GM18861 (cell line): Measurements from ENCODE around the gene HOXB3.

ENCODE experiments used
- ATAC-seq: cut with Tn5 transposase; IDR thresholded peaks from one replicate; pipeline ENCODE4 v1.9.1; 2021; ENCODE audit not compliant: unreplicated experiment

Gene HOXB3

DNA sequence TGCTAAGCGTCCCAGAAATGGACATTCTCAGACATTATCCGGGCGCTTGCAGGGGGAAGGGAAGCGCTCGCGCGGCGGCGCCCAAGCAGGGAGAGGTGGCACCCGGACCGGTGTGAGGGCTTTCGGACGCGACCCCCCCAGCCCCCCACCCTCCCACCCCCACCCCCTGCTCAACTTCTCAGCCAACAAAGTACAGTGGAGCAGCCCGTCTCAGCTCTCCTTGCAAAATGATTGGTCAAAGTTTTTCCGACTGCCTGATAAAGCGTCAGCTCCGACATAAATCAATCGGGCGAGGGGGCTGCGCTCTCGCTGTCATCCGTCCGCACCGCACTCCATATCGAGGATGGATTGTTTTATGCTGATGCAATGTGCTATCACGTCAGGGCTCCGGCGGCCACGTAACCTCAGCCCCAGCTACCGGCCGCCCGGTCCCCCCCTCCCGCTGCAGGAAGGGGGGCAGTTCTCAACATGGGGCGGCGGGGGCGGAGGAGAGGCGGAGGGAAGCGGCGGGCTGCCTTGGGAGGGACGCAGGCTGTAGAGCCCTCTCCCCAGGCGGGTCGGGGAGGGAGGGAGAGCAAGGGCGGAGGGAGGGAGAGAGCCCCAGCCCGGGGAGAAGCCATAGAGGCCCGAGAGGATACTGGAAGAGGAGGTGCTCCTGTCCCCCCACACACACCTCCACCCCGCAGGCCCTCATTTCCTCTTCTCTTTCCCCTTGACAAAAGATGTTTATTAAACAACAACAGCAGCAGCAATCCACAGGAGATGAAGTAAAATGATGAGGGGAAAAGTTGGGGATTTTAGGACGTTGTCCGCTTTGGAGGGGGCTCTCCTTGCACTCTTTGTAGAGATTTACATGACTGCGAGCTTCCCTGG is 36.4 kb upstream of the HOXB3 start, which contains the start of gene HOXB9:
Gene HOXB9, minus strand, starts transcription at position 114 of the 873 bp plus-strand sequence. Its CDS starts 89 bp downstream, at position 25.
- no peak for ATAC-seq

DNA sequence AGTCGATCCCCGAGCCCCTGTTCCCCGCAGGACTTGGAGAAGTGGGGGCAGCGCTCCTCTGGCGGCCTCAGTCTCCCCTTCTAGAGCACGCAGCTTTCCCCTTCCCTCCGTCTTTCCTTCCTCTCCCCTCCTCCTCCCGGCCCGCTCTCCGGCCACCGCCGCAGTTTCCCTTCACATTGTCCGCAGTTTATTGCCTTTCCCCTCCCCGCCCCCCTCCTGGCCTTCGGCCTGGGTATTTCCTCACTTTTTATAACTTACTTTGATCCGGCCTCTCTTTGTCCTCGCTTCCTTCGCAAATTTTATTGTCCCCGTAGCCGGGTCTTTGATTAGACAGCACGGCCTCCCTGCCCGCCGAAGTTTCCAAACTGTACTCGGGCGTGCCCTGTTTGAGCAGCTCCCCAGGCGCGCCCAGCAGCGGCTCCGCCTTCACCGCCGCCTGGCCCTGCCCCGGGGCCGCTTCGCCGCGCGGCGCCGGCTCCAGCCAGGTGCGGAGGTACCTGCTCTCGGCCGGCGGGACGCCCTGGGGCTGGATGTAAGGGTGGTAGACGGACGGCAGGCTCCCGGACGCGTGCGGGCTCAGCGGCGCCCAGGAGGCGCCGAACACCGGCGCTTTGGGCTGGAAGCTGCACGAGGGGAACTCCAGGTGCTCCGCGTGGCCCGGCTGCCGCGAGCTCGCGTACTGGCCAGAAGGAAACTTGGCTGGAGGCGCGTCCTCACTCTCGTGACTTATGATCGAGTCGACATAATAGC is 35.6 kb upstream of the HOXB3 start:
- no peak for ATAC-seq

- ATAC-seq: no peak
These were observed 34.8 kb upstream of the HOXB3 start for GRCh38 chr17:48624544-48625494.

- no peak for ATAC-seq
These were observed 34.1 kb upstream of the HOXB3 start for GRCh38 chr17:48624118-48624517.

DNA sequence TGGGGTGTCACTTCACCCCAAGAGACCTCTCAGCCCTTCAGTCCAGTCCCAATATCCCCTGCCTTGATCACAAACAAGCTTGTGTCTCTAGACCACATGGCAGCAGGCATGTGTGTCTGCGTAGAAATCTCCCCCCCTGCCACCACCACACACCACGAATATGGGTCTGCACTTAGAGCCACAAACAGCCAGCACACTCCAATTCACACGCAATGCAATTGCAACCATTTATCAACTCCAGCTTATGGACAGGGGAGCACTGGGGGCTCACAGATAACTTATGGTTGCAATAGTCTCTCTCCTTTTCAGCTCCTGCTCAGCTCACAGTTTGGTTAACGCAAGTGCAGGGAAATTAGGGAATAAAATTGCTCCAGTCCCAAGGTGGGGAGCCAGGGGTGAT is 33.5 kb upstream of the HOXB3 start:
- no peak for ATAC-seq

DNA sequence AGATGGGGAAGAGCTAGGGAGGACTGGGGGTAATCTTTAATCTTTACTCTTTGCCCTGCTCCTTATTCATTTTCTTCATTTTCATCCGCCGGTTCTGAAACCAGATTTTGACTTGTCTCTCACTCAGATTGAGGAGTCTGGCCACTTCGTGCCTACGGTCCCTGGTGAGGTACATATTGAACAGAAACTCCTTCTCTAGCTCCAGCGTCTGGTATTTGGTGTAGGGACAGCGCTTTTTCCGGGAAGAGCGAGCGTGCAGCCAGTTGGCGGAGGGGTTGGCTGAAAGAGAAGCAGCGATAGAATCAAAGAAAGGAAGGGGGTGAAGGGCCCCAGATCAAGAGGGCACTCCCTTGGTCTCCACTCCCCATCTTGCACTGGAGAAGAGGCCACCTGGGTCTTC is 32.8 kb upstream of the HOXB3 start:
- no peak for ATAC-seq

GRCh38 chr17:48621410-48622392 is 31.7 kb upstream of the HOXB3 start:
- ATAC-seq: no peak

DNA sequence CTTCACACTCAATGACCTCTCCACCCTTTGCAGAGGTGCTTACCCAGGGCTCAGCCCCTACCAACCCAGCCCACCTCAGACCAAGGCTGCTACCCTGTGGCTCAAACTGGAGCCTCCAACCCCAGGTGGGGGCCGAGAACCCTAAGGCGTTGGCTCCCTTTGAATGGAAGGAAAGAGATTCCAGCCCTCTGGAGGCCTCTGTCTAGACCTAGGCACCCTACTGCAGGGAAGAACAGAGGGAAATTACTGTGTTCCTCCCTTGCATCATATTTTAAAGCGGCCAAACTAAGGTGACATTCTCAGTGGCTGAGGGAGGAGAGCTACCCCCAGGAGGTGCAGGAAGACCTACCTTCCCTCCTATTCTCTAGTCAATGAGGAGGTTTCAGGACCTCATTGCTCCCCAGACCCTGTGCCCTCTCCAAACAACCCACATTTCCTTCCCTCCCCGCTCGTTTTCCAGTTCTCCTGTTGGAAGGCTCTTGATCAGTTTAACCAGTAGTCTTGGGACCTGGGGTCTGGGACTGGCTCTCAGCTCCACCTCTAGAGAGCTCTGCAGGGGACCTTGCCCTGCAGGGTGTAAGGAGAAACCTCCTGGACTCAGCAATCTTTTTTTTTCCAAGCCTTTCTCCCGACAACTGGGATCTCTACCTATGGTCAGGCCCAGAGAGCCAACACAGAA is 30.6 kb upstream of the HOXB3 start:
- no peak for ATAC-seq

GRCh38 chr17:48619826-48620449 is 29.9 kb upstream of the HOXB3 start:
- no peak for ATAC-seq

GRCh38 chr17:48618256-48618896 is 28.3 kb upstream of the HOXB3 start:
- no peak for ATAC-seq

DNA sequence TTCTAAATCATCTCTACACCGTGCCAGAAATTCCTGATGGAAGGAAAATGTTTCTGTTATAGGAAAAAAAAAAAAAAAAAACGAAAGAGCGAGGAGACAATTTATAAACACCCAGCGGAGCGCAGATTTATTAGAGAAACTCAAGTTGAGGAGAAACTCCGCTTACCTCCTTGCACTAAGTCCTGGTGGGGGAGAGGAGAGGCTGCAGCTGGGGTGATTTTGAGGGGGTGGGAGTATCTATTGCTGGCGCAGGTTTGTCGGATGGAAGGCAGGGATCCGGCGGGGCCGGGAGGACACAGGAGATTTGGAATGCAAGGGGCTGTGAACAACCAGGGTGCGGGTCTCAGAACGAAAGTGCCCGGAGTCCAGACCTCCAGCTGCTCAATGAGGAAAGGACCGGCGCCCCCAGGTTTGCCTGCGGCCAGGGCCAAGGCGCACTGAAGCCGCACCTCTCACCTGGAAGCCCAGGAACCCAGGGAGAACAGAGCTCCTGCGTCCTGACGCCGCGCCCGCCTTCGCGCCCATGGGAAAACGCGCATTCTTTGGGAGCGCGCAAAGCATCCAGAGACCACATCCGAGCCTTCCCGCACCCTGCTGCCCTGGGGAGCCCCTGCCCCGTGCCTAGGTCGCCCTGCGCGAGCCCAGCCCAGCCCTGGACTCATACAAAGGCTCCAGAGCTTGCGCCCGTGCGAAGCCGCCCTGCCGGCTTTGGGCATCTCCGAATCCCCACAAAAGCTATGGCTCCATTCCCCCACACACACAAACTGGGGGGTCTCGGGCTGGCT is 27.6 kb upstream of the HOXB3 start:
- no peak for ATAC-seq

DNA sequence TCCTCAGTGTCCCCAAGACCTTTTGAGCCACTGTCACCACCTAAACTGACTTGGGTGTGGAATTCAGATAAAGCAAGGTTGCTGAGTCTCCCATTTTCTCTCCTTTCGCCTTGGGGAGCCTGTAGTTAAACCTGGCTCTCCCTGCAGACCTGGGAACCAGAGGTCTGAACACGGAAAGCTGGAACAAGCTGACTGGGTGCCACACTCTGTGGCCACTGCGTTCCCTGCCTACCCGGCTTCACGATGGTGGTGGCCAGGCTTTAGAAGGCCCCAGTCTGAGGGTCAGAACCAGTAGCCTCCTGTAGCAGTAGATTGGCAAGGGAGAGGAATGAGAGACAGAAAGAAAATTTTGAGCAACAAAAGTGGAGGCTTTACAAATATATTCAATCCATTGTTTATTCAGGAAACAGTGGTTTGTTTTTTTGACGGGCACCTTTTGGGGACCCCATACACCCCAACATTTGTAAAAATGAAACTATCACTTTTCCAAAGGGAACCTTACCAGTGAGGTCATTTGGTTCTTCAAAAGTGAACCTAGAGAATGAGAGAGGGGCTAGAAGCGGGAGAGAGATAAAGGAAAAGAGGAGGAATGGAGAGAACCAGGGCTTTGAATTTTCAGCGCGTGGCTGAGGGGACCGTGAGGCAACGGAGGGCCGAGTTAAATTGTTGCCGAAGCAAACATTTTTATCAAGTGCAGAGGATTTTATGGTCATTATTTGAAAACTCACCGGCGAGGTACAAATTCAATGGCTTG is 26.9 kb upstream of the HOXB3 start:
- no peak for ATAC-seq

- no peak for ATAC-seq
These were observed 26.1 kb upstream of the HOXB3 start for GRCh38 chr17:48615963-48616716.

DNA sequence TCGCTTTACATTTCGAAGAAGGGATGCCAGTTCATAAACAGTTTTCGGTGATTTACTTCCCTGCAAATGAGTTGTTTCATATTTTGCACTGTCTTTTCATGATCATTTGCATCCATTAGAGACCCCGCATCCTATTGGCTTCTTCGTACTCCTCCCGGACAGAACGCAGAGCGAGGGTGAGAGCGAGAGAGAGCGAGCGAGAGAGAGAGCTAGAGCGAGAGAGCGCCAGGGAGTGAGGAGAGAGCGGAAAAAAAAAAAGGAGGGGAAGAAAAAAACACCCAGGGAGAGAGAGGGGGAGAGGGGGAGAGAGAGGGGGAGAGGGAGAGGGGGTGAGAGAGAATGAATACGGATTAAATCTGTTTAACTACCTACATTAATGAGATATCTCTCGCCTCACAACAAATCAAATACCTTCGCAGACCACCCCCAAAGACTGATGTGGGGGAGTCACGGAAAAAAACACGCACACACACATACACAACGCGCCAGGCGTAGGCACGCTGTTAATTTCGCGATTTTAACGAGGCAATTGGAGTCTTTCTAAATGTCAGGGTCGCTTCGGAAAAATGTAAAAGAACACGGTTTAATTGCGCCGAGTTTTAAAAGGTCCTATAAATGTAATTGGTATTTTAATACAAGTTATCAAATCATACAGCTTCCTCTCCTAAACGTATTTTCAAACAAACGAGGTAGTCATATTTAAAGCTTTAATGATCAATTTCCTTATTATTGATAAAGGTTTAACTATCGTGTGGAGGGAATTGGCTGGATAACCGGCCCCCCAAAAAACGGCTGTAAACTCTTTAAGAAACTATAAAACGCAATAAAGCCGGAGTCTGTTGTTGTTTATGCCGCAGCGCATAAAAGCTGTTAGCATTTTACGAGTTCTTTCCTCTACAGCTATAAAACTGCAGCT is 25.3 kb upstream of the HOXB3 start, which contains the start of gene HOXB8:
Gene HOXB8, minus strand, starts transcription at position 246 of the 916 bp plus-strand sequence. CDS start 588 bp downstream, outside the sequence.
- ATAC-seq: no peak
